Right lobe of liver (tissue), 4 donors: ENCODE measurements around the gene TTC23.
A peak's percentile ranks its signal among the peaks of the same experiment; 100 is the strongest.

ENCODE experiments used
- CTCF ChIP-seq, 4 donors: fragments of 200-600 bp in 3 of 4; fragments of 450-650 bp in 1 of 4; IDR thresholded peaks; one replicate each; pipeline versions ENCODE4 v1.5.1 to v1.8.0; 2016 to 2022; ENCODE audit warnings: antibody characterized with exemption in 4 of 4, mild to moderate bottlenecking in 2 of 4
- POLR2A ChIP-seq: fragments of 450-650 bp; IDR thresholded peaks from one replicate; pipeline ENCODE4 v1.6.1; 2017; ENCODE audit warnings: antibody characterized with exemption, mild to moderate bottlenecking
- donor health status: DM: no; HTN: no; CAD: no.
- donor health status: DM: no; HTN: no; CAD: no.
- donor health status: DM: no; HTN: yes; CAD: no.

- peak; percentile 79 to 92 (median 87) for TF ChIP-seq CTCF (IDR thresholded peaks at IDR 0.05)
- peak; percentile 31 for TF ChIP-seq POLR2A
These were observed 144.4 kb downstream of the TTC23 start, which contains the start of gene SYNM for GRCh38 chr15:99104788-99105513.
